HEK293T (cell line): ENCODE measurements around the gene SFRP4.

Source experiments
- CTCF ChIA-PET: fragments of 350-600 bp; formaldehyde crosslinking; extraction: SDS; loops from one replicate; lab custom pipeline; 2021; ENCODE audit warnings: antibody characterized with exemption, inconsistent platforms; lab: Yijun Ruan, JAX
- POLR2A ChIA-PET: fragments of 350-600 bp; formaldehyde crosslinking; extraction: SDS; loops from one replicate; lab custom pipeline; 2020; ENCODE audit warnings: antibody characterized with exemption, inconsistent platforms; lab: Yijun Ruan, JAX
- DNase-seq: peaks from one replicate; pipeline ENCODE4 v3.0.0; 2012; ENCODE audit warnings: mixed read lengths; ENCODE audit errors: extremely low spot score
- ARNT ChIP-seq: fragments of 450-650 bp; IDR thresholded peaks from 2 replicates; pipeline ENCODE4 v1.6.1; 2017; ENCODE audit warnings: mild to moderate bottlenecking
- BHLHE40 ChIP-seq: fragments of 450-650 bp; IDR thresholded peaks from 2 replicates; pipeline ENCODE4 v1.6.1; 2016; ENCODE audit warnings: mild to moderate bottlenecking, moderate library complexity, borderline replicate concordance
- CTBP1 ChIP-seq: fragments of 450-650 bp; IDR thresholded peaks from 2 replicates; pipeline ENCODE4 v1.6.1; 2016; ENCODE audit warnings: borderline replicate concordance
- ELF4 ChIP-seq: fragments of 450-650 bp; IDR thresholded peaks from 2 replicates; pipeline ENCODE4 v1.6.1; 2017; ENCODE audit warnings: antibody characterized with exemption
- FOXA1 ChIP-seq: fragments of 450-650 bp; IDR thresholded peaks from 2 replicates; pipeline ENCODE4 v1.6.1; 2016; ENCODE audit warnings: mild to moderate bottlenecking
- FOXK2 ChIP-seq: fragments of 450-650 bp; IDR thresholded peaks from 2 replicates; pipeline ENCODE4 v1.6.1; 2016; ENCODE audit warnings: mild to moderate bottlenecking
- FOXM1 ChIP-seq: fragments of 450-650 bp; IDR thresholded peaks from 2 replicates; pipeline ENCODE4 v1.6.1; 2017; ENCODE audit warnings: mild to moderate bottlenecking, borderline replicate concordance
- HDGF ChIP-seq: fragments of 450-650 bp; IDR thresholded peaks from 2 replicates; pipeline ENCODE4 v1.6.1; 2017; ENCODE audit warnings: antibody characterized with exemption, borderline replicate concordance
- L3MBTL2 ChIP-seq: fragments of 450-650 bp; conservative IDR thresholded peaks from 2 replicates; pipeline ENCODE4 v1.6.1; 2016; ENCODE audit warnings: mild to moderate bottlenecking
- LEF1 ChIP-seq: fragments of 450-650 bp; IDR thresholded peaks from 2 replicates; pipeline ENCODE4 v1.6.1; 2017; ENCODE audit warnings: mild to moderate bottlenecking, borderline replicate concordance
- NFRKB ChIP-seq: fragments of 450-650 bp; IDR thresholded peaks from 2 replicates; pipeline ENCODE4 v1.6.1; 2016; ENCODE audit warnings: mild to moderate bottlenecking, moderate library complexity
- PKNOX1 ChIP-seq: fragments of 450-650 bp; IDR thresholded peaks from 2 replicates; pipeline ENCODE4 v1.6.1; 2016
- SP1 ChIP-seq: fragments of 450-650 bp; IDR thresholded peaks from 2 replicates; pipeline ENCODE4 v1.6.1; 2017
- SUZ12 ChIP-seq: fragments of 450-650 bp; IDR thresholded peaks from 2 replicates; pipeline ENCODE4 v1.6.1; 2016; ENCODE audit warnings: mild to moderate bottlenecking
- TARDBP ChIP-seq: fragments of 450-650 bp; IDR thresholded peaks from 2 replicates; pipeline ENCODE4 v1.6.1; 2016
- ZNF384 ChIP-seq: fragments of 450-650 bp; IDR thresholded peaks from 2 replicates; pipeline ENCODE4 v1.6.1; 2016

The SFRP4 gene

GRCh38 chr7:37899712-37900247 lies 16.8 kb downstream of the SFRP4 start:
- ChIA-PET POLR2A (no interaction called here), CTCF (interaction anchor here (0.8 kb wide), 2 partner anchors 454 to 471 kb away, joined by 4 read pairs; no protein-coding TSS in a partner anchor)
- TF ChIP-seq FOXA1: no peak
- no peak for TF ChIP-seq FOXK2
- no peak for TF ChIP-seq ARNT
- TF ChIP-seq HDGF: no peak
- TF ChIP-seq NFRKB: no peak
- TF ChIP-seq L3MBTL2: no peak
- no peak for TF ChIP-seq SP1
- TF ChIP-seq TARDBP: no peak
- no peak for TF ChIP-seq CTBP1
- no peak for TF ChIP-seq LEF1
- no peak for TF ChIP-seq PKNOX1
- TF ChIP-seq ELF4: no peak
- no peak for TF ChIP-seq SUZ12
- DNase-seq: no peak

- DNase-seq: no peak
- CTCF ChIA-PET: interaction anchor here (0.6 kb wide), 1 partner anchor 713 kb away, joined by 7 read pairs; no protein-coding TSS in a partner anchor
- POLR2A ChIA-PET: no interaction called here
- TF ChIP-seq ELF4 (no peak), ZNF384 (no peak), TARDBP (no peak), CTBP1 (no peak), FOXM1 (no peak)
Observed at GRCh38 chr7:37894671-37895070, 21.9 kb downstream of the SFRP4 start.

GRCh38 chr7:37893359-37893758 lies 23.3 kb downstream of the SFRP4 start:
- DNase-seq: no peak
- ChIA-PET CTCF (no interaction called here), POLR2A (no interaction called here)
- no peak for TF ChIP-seq FOXK2
- TF ChIP-seq ZNF384: no peak
- TF ChIP-seq ELF4: no peak
- no peak for TF ChIP-seq HDGF
- TF ChIP-seq FOXA1: no peak
- no peak for TF ChIP-seq L3MBTL2
- no peak for TF ChIP-seq ARNT
- no peak for TF ChIP-seq NFRKB
- TF ChIP-seq SP1: no peak
- TF ChIP-seq BHLHE40: no peak
- TF ChIP-seq CTBP1: no peak

GRCh38 chr7:37882086-37882485 lies 34.5 kb downstream of the SFRP4 start:
- TF ChIP-seq CTBP1 (no peak), PKNOX1 (no peak), HDGF (no peak), BHLHE40 (no peak), FOXK2 (no peak), LEF1 (no peak), ZNF384 (no peak), SUZ12 (no peak), NFRKB (no peak), SP1 (no peak), ELF4 (no peak), ARNT (no peak), FOXA1 (no peak)
- POLR2A ChIA-PET: no interaction called here
- CTCF ChIA-PET: no interaction called here
- DNase-seq: no peak
